Stimulated activated CD8-positive, alpha-beta memory T cell treated with anti-CD3 and anti-CD28 coated beads, Interleukin-12 subunit alpha, Interleukin-12 subunit beta, amount 100 ng/mL, for 4 hours (primary cell): ENCODE results near the gene IRF8.

Experiments used
- DNase-seq: peaks from one replicate; pipeline ENCODE4 v3.0.0-alpha.2; 2020; ENCODE audit warnings: low read depth

Gene IRF8

GRCh38 chr16:85960486-85961046 lies 61.6 kb downstream of the IRF8 start:
- no peak for DNase-seq

GRCh38 chr16:85961988-85962915 lies 63.3 kb downstream of the IRF8 start:
- no peak for DNase-seq

GRCh38 chr16:85963753-85964285 lies 64.9 kb downstream of the IRF8 start:
- DNase-seq = no peak

- DNase-seq = no peak
Measured at GRCh38 chr16:85965125-85965524, 66.2 kb downstream of the IRF8 start.

- DNase-seq = no peak
Measured at GRCh38 chr16:85967111-85967510, 68.1 kb downstream of the IRF8 start.

- no peak for DNase-seq
Measured at GRCh38 chr16:85968041-85968920, 69.3 kb downstream of the IRF8 start.

- no peak for DNase-seq
Measured at GRCh38 chr16:85969159-85969558, 70.2 kb downstream of the IRF8 start.

GRCh38 chr16:85969591-85969990 lies 70.6 kb downstream of the IRF8 start:
- no peak for DNase-seq

GRCh38 chr16:85970016-85970733 lies 71.2 kb downstream of the IRF8 start:
- no peak for DNase-seq

GRCh38 chr16:85970738-85971137 lies 71.8 kb downstream of the IRF8 start:
- DNase-seq = no peak
